SHP77 treated with DMSO at 0.1 percent for 48 hours (cell line): ENCODE measurements around the gene ZFYVE1.
"Not testable (repeated sequence)": the region's sequence is repeated elsewhere in the genome, so short reads cannot be mapped to it uniquely, and the experiment has no call there.

Experiments used
- DNase-seq: peaks from one replicate; lab custom pipeline; 2025; lab: John Stamatoyannopoulos, UW

ZFYVE1 gene

GRCh38 chr14:73026845-73027542 is at the start of gene ZFYVE1:
ZFYVE1 (minus strand) TSS chr14:73027106; CDS start chr14:73024508, 2,598 bp downstream.
- DNase-seq: peak; percentile 96

- no peak for DNase-seq
These were observed 42.7 kb upstream of the ZFYVE1 start for GRCh38 chr14:73069585-73069984.

- DNase-seq: no peak
These were observed 32.2 kb upstream of the ZFYVE1 start for GRCh38 chr14:73058922-73059673.

- DNase-seq: peak; percentile 97
These were observed 31.5 kb upstream of the ZFYVE1 start, which contains the start of gene RBM25 for GRCh38 chr14:73058224-73058921. RBM25 (plus strand) TSS chr14:73058534; CDS start chr14:73071642, 13,108 bp downstream.

GRCh38 chr14:73057944-73058223 is 31.0 kb upstream of the ZFYVE1 start:
- no peak for DNase-seq

GRCh38 chr14:73055251-73055650 is 28.3 kb upstream of the ZFYVE1 start:
- DNase-seq: no peak

GRCh38 chr14:73049428-73049827 is 22.5 kb upstream of the ZFYVE1 start:
- no peak for DNase-seq

GRCh38 chr14:73047808-73048207 is 20.9 kb upstream of the ZFYVE1 start:
- no peak for DNase-seq

- DNase-seq: not testable (repeated sequence)
These were observed 10.0 kb upstream of the ZFYVE1 start for GRCh38 chr14:73036706-73037450.

GRCh38 chr14:73027984-73028383 is 1.1 kb upstream of the ZFYVE1 start:
- no peak for DNase-seq

- DNase-seq: no peak
These were observed 640 bp upstream of the ZFYVE1 start for GRCh38 chr14:73027546-73027945.

- no peak for DNase-seq
These were observed 562 bp downstream of the ZFYVE1 start for GRCh38 chr14:73026243-73026844.

GRCh38 chr14:73025544-73025943 is 1.4 kb downstream of the ZFYVE1 start:
- no peak for DNase-seq

GRCh38 chr14:73022051-73022450 is 4.9 kb downstream of the ZFYVE1 start:
- no peak for DNase-seq

GRCh38 chr14:73016011-73016410 is 10.9 kb downstream of the ZFYVE1 start:
- DNase-seq: not testable (repeated sequence)

GRCh38 chr14:73015552-73015951 is 11.4 kb downstream of the ZFYVE1 start:
- DNase-seq: not testable (repeated sequence)

GRCh38 chr14:73014105-73014504 is 12.8 kb downstream of the ZFYVE1 start:
- DNase-seq: no peak

GRCh38 chr14:73011189-73011588 is 15.7 kb downstream of the ZFYVE1 start:
- DNase-seq: not testable (repeated sequence)

GRCh38 chr14:73008501-73008900 is 18.4 kb downstream of the ZFYVE1 start:
- peak; percentile 2 for DNase-seq

GRCh38 chr14:73007835-73008234 is 19.1 kb downstream of the ZFYVE1 start:
- DNase-seq: no peak

GRCh38 chr14:73004641-73005040 is 22.3 kb downstream of the ZFYVE1 start:
- not testable (repeated sequence) for DNase-seq

GRCh38 chr14:73003681-73004080 is 23.2 kb downstream of the ZFYVE1 start:
- no peak for DNase-seq
